Measurements from ENCODE around the gene ANKRD13D. TPM values are rescaled to one million over a fixed set of nuclear protein-coding genes. Genes with fewer than 3 reads are reported as not detected.

The ANKRD13D gene
- total RNA-seq, 8 experiments from 2014 or later: 14.5 to 43.1 (median 32.9) TPM

- Histone ChIP-seq H3K4me1 (replicated peaks in 1 of 2) (peaks cover 17% of the 10 kb centered on the region in 2 donors), H3K4me3 (peak overlapping the region; percentile 67 to 87 (median 72)), H3K27ac (peak overlapping the region; percentile 94 to 96)
- WGBS, 10 experiments: 77 to 97% (median 83%) methylated on average over 3 to 8 of the region's 14 CpGs; no CpG with 5 or more reads in 1 of the 10 experiments
- ATAC-seq (replicated peaks in 6 of 8): no peak
- in situ Hi-C loops (cut with MboI; ENCODE audit: low pct_unique_long_range_greater_than_20kb in 2 of 9, low sequenced_read_pairs in 9 of 9, unreplicated experiment in 9 of 9): no loop called here
Observed at GRCh38 chr11:67287355-67288197, 1.5 kb upstream of the ANKRD13D start.

GRCh38 chr11:67288198-67288451, 978 bp upstream of the ANKRD13D start:
- in situ Hi-C loops (cut with MboI; ENCODE audit: low pct_unique_long_range_greater_than_20kb in 2 of 9, low sequenced_read_pairs in 9 of 9, unreplicated experiment in 9 of 9): no loop called here
- Histone ChIP-seq H3K27ac (peak overlapping the region; percentile 94 to 96), H3K4me3 (peak overlapping the region; percentile 67 to 87 (median 72)), H3K4me1 (replicated peaks in 1 of 2) (peaks cover 17% of the 10 kb centered on the region in 2 donors)
- ATAC-seq (replicated peaks in 6 of 8): no peak
- 0 to 100% (median 58%) methylated on average over 1 to 2 of the region's 4 CpGs; no CpG with 5 or more reads in 6 of the 10 experiments for WGBS, 10 experiments

DNA sequence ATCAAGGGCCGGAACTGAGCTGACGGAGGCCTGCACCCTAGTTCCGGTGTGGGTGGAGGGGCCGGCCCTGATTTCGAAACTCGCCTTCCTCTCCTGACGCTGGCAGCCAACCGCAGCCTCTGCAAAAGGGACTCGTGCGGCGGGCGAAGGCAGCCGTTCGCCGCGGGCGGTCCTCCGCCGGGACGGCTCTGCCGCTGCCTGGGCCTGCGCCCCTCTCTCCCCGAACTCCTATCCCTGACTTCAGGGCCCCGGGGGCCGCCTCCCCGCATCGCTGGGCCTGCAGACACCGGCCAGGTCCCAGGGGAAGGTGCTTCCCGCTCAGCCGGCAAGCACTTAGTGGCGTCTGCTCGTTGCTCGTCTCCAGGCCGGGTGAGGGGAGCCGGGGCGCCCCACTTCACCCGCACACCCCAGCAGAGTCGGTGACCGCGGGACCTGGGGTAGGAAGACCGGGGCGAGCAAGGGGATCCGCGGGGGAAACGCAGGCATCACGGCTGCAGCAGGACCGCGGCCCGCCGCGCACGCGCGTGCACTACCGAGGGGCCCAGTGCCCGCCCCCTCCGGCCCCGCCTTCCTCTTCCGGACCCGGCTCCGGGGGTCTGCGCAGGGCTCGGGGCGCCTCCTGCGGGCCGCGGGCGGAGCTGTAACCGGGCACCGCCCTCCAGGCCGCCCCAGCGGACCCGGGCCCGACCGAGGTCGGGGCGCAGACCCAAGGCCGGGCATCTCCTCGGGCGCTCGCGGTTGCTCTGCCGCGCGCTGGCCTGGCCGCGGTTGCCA, 464 bp upstream of the ANKRD13D start:
- peak; percentile 75 to 89 (median 86) for ATAC-seq (replicated peaks in 6 of 8)
- WGBS, 10 experiments: 0% methylated on average over 5 of the region's 87 CpGs; no CpG with 5 or more reads in 8 of the 10 experiments
- peak overlapping the region; percentile 94 to 96 for H3K27ac ChIP-seq
- in situ Hi-C loops (cut with MboI; ENCODE audit: low pct_unique_long_range_greater_than_20kb in 2 of 9, low sequenced_read_pairs in 9 of 9, unreplicated experiment in 9 of 9): no loop called here
- peak overlapping the region; percentile 67 to 87 (median 72) for H3K4me3 ChIP-seq
- peaks cover 17% of the 10 kb centered on the region in 2 donors for H3K4me1 ChIP-seq (replicated peaks in 1 of 2)

DNA sequence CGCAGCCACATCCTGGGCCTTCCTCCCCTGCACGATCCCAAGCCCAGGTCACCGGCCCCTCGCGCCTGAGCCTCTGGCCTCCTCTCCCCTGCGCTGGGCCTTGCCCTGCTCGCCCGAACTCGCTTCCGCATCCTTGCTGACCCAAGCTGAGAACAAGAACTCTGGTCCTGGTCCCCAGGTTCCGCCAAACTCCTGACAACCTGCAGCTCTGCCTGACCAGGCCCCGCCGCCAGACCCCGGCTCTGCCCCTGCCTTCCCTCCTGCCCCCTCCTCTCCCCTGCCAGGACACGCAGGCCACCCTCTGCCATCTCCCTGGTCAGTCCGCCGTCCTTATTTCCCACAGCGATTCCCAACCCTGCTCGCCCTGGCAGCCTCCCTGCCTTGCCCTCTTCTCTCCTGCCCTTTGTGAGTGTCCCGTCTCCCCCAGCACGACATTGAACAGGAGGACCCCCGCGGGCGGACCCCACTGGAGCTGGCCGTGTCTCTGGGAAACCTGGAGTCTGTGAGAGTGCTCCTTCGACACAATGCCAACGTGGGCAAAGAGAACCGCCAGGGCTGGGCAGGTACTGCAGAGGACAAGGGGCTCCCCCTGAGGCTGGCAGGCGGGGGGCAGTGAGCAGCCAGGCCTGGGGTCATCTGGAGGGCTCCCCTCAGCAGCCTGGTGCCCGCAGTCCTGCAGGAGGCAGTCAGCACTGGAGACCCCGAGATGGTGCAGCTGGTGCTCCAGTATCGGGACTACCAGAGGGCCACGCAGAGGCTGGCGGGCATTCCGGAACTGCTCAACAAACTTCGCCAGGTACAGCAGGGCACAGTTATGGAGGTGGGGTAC, 762 bp downstream of the ANKRD13D start:
- peak in 5 of 8 experiments; percentile 1 to 16 (median 6) for ATAC-seq (replicated peaks in 6 of 8)
- in situ Hi-C loops (cut with MboI; ENCODE audit: low pct_unique_long_range_greater_than_20kb in 2 of 9, low sequenced_read_pairs in 9 of 9, unreplicated experiment in 9 of 9): no loop called here
- Histone ChIP-seq H3K4me1 (replicated peaks in 1 of 2) (peaks cover 17% of the 10 kb centered on the region in 2 donors), H3K4me3 (peak overlapping the region; percentile 67 to 87 (median 72)), H3K27ac (peak overlapping the region; percentile 94 to 96)
- WGBS, 10 experiments: 32 to 100% (median 80%) methylated on average over 3 to 5 of the region's 36 CpGs; no CpG with 5 or more reads in 7 of the 10 experiments

GRCh38 chr11:67290801-67291200, 1.7 kb downstream of the ANKRD13D start:
- ATAC-seq (replicated peaks in 6 of 8): no peak
- no peak overlapping the region for H3K4me3 ChIP-seq
- peaks cover 17% of the 10 kb centered on the region in 2 donors for H3K4me1 ChIP-seq (replicated peaks in 1 of 2)
- H3K27ac ChIP-seq: no peak overlapping the region
- WGBS, 10 experiments: 40 to 100% (median 71%) methylated on average over 1 to 2 of the region's 7 CpGs; no CpG with 5 or more reads in 3 of the 10 experiments
- in situ Hi-C loops (cut with MboI; ENCODE audit: low pct_unique_long_range_greater_than_20kb in 2 of 9, low sequenced_read_pairs in 9 of 9, unreplicated experiment in 9 of 9): no loop called here

GRCh38 chr11:67291481-67292381, 2.6 kb downstream of the ANKRD13D start:
- Histone ChIP-seq H3K27ac (no peak overlapping the region), H3K4me3 (no peak overlapping the region), H3K4me1 (replicated peaks in 1 of 2) (peaks cover 17% of the 10 kb centered on the region in 2 donors)
- in situ Hi-C loops (cut with MboI; ENCODE audit: low pct_unique_long_range_greater_than_20kb in 2 of 9, low sequenced_read_pairs in 9 of 9, unreplicated experiment in 9 of 9): no loop called here
- ATAC-seq (replicated peaks in 6 of 8): no peak
- WGBS, 10 experiments: 96 to 100% (median 98%) methylated on average over 1 to 7 of the region's 33 CpGs; no CpG with 5 or more reads in 5 of the 10 experiments

- no peak overlapping the region for H3K27ac ChIP-seq
- peaks cover 9 to 10% of the 10 kb centered on the region in 2 donors for H3K4me1 ChIP-seq (replicated peaks in 1 of 2)
- 21 to 100% (median 50%) methylated on average over 1 to 3 of the region's 3 CpGs for WGBS, 10 experiments
- H3K4me3 ChIP-seq: no peak overlapping the region
- no peak for ATAC-seq (replicated peaks in 6 of 8)
- in situ Hi-C loops (cut with MboI; ENCODE audit: low pct_unique_long_range_greater_than_20kb in 2 of 9, low sequenced_read_pairs in 9 of 9, unreplicated experiment in 9 of 9): no loop called here
Observed at GRCh38 chr11:67292671-67293070, 3.6 kb downstream of the ANKRD13D start.

DNA sequence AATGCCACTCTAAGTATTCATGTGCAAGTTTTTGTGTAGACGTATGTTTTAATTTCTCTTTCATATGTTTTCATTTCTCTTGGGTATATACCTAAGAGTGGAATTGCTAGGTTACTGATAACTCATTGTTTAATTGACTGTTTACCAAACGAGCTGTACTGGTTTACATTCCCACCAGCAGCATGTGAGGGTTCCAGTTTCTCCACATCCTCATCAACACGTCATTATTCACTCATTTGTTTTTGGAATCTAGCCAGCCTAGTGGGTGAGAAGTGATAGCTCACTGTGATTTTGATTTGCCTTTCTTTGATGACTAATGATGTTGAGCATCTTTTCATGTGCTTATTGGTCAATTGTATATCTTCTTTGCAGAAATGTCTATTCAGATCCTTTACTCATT, 4.0 kb downstream of the ANKRD13D start:
- peaks cover 5 to 6% of the 10 kb centered on the region in 2 donors for H3K4me1 ChIP-seq (replicated peaks in 1 of 2)
- no peak overlapping the region for H3K27ac ChIP-seq
- no peak for ATAC-seq (replicated peaks in 6 of 8)
- in situ Hi-C loops (cut with MboI; ENCODE audit: low pct_unique_long_range_greater_than_20kb in 2 of 9, low sequenced_read_pairs in 9 of 9, unreplicated experiment in 9 of 9): no loop called here
- no peak overlapping the region for H3K4me3 ChIP-seq
- 6 to 100% (median 63%) methylated on average over 1 to 3 of the region's 3 CpGs; no CpG with 5 or more reads in 1 of the 10 experiments for WGBS, 10 experiments

GRCh38 chr11:67295846-67296245, 6.7 kb downstream of the ANKRD13D start:
- Histone ChIP-seq H3K4me1 (replicated peaks in 1 of 2) (no peaks in the 10 kb centered on the region), H3K4me3 (no peak overlapping the region), H3K27ac (no peak overlapping the region)
- in situ Hi-C loops (cut with MboI; ENCODE audit: low pct_unique_long_range_greater_than_20kb in 2 of 9, low sequenced_read_pairs in 9 of 9, unreplicated experiment in 9 of 9): no loop called here
- 83 to 100% (median 100%) methylated on average over 1 of the region's 1 CpG; no CpG with 5 or more reads in 5 of the 10 experiments for WGBS, 10 experiments
- no peak for ATAC-seq (replicated peaks in 6 of 8)

DNA sequence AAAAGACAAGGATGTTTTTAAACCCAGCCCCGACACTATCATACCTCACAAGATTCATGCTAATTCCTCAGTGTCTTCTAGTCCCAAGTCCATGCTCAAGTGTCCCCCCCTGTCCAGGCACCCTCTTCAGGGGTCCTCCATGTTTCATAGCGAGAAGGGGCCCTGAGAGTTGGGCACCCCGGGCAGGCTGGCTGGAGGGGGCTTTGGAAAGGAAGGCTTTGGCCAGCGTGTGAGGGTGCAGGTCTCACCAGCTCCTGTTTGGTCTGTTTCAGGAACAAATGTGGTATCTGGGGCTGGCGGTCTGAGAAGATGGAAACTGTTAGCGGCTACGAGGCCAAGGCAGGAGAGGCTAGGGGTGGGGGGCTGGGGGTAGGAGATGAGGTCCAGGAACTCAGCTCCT, 9.7 kb downstream of the ANKRD13D start:
- Histone ChIP-seq H3K4me1 (replicated peaks in 1 of 2) (peaks cover 22 to 23% of the 10 kb centered on the region in 2 donors), H3K4me3 (no peak overlapping the region), H3K27ac (no peak overlapping the region)
- in situ Hi-C loops (cut with MboI; ENCODE audit: low pct_unique_long_range_greater_than_20kb in 2 of 9, low sequenced_read_pairs in 9 of 9, unreplicated experiment in 9 of 9): no loop called here
- ATAC-seq (replicated peaks in 6 of 8): no peak
- 79 to 100% (median 92%) methylated on average over 1 to 3 of the region's 7 CpGs; no CpG with 5 or more reads in 4 of the 10 experiments for WGBS, 10 experiments

DNA sequence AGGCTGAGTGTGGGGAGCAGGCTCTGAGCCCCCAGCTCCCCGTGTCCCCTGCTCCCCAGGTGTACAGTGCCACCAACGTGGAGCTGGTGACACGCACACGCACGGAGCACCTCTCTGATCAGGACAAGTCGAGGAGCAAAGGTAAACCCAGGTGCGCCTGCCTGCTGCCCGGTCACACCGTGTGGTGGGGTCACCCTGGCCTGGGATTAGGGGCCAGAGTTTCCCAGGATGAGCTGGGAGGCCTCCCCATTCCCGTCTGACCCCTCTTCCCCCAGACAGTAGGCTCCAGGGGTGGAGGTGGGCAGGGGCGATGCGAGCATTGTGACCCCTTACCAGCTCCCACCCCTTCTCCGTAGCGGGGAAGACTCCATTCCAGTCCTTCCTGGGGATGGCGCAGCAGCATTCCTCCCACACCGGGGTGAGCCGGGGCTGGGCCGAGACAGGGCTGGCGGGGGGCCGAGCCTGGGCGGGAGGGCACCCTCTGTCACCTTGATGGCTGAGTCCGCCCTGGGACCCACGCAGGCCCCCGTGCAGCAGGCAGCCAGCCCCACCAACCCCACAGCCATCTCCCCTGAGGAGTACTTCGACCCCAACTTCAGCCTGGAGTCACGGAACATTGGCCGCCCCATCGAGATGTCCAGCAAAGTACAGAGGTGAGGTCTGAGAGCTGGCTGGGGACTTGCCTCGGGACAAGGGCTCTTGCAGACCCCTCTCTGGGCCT, 10.5 kb downstream of the ANKRD13D start:
- Histone ChIP-seq H3K27ac (no peak overlapping the region), H3K4me3 (no peak overlapping the region), H3K4me1 (replicated peaks in 1 of 2) (peaks cover 26 to 28% of the 10 kb centered on the region in 2 donors)
- WGBS, 10 experiments: 100% methylated on average over 1 of the region's 29 CpGs; no CpG with 5 or more reads in 9 of the 10 experiments
- in situ Hi-C loops (cut with MboI; ENCODE audit: low pct_unique_long_range_greater_than_20kb in 2 of 9, low sequenced_read_pairs in 9 of 9, unreplicated experiment in 9 of 9): no loop called here
- ATAC-seq (replicated peaks in 6 of 8): no peak

Measured in motor neuron (in vitro differentiated cells).